NCI-H345 treated with DMSO at 0.1 percent for 48 hours (cell line): Measurements from ENCODE around the gene DNAJC4.
A peak's percentile ranks its signal among the peaks of the same experiment; 100 is the strongest.

ENCODE experiments used
- DNase-seq: peaks from one replicate; lab custom pipeline; 2025; ENCODE audit not compliant: unreplicated experiment; lab: John Stamatoyannopoulos, UW

Gene DNAJC4, protein sequence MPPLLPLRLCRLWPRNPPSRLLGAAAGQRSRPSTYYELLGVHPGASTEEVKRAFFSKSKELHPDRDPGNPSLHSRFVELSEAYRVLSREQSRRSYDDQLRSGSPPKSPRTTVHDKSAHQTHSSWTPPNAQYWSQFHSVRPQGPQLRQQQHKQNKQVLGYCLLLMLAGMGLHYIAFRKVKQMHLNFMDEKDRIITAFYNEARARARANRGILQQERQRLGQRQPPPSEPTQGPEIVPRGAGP

DNA sequence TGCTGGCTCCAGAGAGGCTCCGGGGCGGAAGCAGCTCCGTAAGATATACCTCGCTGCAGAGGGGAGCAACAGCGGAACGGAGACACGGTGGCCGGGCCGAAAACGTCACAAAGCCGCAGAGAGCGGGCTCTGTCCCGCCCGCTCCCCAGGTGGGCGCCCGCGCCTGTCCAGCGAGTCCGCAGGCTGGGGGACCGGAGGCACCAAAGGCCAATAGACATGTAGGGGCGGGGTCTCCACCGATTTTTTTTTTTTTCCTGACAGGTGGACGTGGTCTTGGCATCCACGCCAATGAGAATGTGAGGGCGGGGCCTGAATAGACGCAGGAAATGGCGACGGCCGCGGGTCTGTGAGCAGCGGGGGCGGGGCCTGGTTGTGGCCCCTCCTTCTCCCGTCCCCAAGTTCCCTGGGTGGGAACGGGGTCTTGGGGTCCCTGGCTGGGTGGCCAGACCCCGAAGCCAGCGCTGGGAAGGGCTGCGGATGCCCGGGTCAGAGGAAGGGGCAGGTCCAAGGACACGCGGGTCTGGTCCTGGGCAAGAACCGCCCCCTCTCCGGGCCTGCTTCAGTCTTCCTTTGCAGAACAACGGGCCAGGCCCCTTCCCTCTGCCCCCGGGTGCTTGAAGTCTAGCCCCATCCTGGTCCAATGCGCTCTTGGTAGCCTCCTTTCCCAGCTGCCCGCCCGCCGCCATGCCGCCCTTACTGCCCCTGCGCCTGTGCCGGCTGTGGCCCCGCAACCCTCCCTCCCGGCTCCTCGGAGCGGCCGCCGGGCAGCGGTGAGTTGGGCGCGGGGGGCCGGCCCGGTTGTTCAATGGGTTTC, at the start of gene DNAJC4:
Gene DNAJC4, plus strand, starts transcription at position 378 of the 814 bp plus-strand sequence. Its CDS starts 307 bp downstream, at position 685.
- peak; percentile 90 for DNase-seq

DNA sequence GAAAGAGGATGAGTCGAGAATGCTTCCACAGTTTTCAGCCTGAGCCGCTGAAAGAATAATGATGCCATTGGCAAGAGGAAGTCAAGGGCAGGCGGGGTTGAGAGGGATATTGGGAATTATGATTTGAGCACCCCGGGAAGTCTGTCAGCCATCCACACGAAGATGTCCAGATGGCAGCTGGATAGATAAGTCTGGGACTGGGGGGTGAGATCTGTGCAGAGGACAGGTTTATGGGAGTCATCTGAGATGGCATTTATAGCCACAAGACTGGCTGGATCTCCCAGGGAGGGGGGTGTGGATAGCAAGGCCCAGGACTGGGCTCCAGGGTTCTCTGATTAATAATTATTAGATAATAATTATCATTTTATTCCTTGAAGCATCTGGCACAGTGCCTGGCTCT, 49.5 kb upstream of the DNAJC4 start:
- no peak for DNase-seq

DNA sequence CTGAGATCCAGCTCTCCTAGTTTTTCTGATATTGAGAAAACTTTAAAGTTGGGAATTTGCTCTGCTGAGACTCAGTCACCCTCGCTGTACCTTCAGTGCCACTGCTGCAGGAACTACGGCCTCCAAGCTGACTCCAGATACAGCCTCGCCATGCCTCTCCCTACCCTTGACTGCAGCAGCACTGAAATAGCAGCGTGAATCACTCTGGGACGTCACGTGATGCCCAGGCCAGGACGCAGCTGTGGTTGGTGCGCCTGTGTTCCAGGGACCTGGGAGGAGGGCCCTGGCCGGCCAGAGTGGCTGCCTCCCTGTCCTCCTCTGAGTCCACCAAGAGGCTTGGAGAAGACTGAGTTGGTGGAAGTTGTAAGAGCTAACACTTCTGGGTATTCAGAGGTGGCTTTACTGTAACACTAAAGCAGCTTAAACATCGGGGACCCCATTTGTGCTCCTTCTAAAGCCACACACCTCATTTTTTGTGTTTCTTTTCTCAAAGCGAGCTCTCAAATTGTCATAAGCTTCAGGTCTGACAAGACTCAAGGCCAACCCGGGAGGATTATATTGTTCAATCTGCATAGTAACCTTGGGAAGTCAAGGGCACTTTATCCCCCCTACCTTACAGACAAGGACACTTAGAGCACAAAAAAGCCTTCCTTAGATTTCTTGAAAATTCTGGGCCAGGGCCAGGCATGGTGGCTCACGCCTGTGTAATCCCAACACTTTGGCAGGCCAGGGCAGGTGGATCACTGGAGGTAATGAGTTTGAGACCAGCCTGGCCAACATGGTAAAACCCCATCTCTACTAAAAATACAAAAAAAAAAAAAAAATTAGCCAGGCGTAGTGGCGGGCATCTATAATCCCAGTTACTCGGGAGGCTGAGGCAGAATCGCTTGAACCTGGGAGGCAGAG, 48.6 kb upstream of the DNAJC4 start:
- peak; percentile 22 for DNase-seq

DNA sequence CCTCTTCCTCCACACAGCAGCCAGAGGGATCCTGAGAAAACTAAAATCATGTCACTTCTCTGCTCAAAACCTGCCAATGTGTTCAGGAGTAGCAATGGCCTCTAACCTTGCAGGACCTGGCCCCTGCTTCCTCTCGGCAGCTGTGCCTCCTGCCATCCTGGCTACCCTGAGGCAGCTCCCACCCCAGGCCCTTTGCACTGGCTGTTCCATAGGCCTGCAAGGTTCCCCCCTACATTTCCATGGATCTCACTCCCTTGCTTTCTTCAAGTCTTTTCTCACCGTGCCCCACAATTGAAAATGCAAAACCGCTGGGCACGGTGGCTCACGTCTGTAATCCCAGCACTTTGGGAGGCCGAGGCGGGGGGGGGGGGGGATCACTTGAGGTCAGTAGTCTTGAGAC, 46.5 kb upstream of the DNAJC4 start:
- no peak for DNase-seq

DNA sequence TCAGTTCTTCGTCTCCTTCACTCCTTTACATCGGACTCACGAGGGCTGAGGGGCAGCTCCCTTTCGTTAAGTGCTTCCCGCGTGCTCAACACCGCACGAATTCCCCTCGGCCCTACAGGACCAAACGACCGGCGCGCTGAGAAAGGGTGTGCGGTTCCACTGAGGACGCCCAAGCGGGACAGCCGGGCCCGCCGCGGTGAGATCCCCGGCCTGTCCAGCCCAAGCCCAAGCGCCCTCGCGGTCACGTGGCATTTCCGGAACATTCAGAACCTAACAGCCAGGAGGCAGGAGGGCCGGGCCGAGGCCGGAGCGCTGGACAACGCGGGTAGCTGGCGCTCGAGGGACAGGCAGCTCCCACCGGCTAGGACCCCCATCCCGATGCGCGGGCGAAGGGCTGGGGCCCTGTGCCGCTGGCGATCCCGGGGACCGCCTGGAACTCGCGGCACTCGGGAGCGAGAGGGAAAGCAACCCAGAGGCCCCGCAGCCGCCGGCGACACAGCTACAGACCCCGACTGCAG, 45.1 kb upstream of the DNAJC4 start:
- DNase-seq, result peak; percentile 18

DNA sequence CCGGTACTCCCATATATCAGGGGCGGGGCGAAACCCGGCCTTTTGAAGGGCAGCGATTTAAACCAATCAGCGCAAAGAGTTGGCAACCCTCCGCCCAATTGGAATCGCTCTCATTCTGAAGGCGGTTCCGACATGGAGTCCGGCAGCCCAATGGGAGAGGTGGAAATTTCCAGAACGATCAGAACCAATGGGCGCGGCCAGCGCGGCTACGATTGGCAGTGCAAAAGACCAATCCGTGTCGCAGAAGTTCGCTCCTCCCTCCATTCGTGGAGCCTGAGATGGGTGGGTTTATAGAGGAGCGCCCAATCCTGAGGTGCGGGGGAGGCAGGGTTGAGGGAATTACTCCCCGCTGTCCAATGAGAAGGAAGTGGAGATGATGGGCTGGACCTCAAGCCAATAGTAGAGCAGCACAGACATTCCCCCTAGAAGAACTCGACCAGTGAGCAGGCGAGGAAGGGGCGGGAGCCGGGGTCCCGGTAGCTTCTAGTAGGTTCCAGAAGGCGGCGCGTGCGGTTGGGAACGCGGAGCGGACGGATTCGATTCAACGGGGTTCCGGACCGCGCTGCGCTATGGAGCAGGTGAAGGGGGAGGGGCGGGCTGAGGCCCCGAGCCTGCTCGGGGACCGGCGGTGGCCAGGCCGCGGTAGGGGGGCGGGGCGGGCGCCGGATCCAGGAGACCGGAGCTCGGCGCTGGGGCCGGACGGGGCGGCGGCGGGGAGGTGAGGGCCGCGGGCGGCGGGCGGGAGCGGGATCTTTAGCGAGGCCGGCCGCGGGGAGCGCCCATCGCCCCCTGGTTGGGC, 44.5 kb upstream of the DNAJC4 start, which contains the start of gene STIP1:
Gene STIP1, plus strand, starts transcription at position 479 of the 799 bp plus-strand sequence. Its CDS starts 91 bp downstream, at position 570.
- DNase-seq, result peak; percentile 99

DNA sequence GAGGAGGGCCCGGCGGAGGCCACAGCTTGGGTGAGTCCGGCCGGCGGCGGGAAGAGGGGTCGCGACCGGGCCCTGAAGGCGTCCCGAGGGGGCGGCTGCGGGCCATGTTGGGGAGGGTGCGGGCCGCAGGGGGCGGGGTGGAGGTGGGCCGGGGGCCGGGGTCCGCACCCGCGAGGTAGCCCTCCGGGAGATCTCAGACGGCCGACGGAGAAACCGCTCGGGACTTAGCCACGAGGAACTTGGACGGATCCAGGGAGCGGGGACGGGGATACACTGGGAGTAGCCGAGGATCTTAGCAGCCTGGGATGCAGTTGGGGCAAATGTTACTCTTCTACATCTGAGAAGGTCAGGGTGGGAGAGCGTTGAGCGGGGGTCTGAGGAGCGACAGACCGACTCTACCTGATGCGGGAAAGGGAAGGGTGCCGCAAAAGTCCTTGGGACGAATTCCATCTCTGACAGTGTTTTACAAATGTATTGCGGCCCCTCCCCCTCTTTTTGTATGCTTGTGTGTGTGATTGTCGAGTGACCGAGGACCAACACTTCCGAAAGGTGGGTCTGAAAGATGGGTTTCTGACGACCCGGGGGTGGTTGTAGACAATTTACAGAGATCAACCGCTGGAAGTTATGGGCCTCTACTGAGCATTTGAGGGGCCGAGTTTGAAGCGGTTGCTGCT, 43.7 kb upstream of the DNAJC4 start:
- DNase-seq, result no peak

DNA sequence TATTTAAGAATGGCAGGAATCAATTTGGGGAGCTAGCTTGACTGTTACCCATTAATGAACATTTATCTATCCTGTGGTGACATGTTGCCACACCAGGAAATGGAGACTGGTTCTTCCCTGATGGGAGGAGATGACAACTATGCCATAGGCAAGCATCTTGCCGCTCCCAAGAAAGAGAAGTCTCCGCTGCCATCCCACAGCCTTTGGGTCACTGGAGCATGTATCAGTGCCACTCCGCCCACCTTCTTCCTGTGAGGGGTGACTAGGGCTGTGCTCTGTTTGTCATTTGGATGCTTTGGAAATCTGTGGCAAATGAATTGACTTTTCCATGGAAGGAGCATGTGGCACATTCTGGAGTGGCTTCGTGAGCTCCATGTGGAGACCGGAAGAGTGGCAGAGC, 37.9 kb upstream of the DNAJC4 start:
- DNase-seq, result no peak

DNA sequence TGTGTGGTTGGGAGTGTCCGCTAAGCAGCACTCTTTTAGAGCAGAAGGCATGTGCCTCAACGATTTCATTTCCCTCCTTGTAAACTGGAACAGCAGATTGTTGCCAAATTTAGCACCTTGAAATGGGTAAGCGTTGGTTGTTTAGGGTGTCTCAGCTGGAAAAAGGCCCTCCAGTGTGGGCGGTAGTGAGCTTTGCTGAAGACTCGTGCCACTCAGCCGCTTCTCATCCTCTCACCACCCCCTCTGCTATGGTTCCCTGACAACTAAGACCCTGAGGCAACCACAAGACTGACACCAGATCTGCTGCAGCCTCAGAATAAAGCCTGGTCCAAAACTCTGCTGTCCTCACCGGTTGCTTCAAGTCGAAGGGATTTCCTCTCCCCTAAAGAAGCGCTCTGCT, 33.7 kb upstream of the DNAJC4 start:
- no peak for DNase-seq

DNA sequence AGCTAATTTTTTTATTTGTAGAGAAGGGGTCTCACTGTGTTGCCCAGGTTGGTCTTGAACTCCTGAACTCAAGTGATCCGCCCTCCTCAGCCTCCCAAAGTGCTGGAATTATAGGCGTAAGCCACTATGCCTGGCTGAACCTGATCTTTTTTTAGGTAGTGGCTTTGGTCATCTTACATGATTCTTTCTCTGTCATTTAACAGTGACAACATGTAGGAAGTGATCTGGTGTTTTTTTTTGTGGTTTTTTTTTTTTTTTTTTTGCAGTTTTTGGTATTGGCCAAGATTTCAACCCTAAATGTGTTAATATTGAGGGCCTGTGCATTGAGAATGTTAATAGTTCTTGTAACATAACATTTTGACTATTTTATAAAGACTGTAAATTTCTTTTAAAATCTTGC, 31.8 kb upstream of the DNAJC4 start:
- no peak for DNase-seq

DNA sequence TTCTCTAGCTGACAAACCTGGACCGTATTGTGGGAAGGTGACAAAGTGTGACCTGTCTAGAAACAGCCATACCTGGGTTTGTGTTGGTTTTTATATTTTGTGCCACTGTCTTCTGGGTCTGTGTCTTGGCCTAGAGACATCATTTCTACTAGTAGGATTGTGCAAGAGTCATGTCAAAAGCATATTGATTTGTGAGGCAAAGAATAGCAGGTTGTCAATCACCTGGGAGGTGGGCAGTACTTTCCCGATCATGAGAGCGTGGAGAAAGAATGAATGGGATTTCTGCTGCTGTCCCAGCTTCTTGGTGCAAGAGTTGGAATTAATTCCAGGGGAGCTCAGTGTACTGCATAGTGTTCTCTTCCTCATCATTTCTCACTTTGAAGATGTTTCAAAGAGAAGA, 28.8 kb upstream of the DNAJC4 start:
- DNase-seq, result no peak

DNA sequence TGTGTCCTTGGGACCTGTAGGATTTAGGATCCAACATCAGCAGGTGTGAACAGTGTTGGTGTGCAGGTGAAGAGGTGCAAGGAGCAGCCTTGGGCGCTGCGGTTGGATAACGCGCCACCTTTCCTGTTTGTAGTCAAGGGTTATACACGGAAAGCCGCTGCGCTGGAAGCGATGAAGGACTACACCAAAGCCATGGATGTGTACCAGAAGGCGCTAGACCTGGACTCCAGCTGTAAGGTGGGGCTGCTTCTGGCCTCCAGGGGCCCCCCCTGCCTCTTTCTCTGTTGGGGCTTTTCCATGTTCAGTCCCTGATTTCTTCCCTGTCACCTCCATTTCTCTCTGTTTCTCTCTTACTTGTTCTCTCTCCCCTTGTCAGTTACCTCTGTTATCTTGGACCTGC, 27.4 kb upstream of the DNAJC4 start:
- no peak for DNase-seq

DNA sequence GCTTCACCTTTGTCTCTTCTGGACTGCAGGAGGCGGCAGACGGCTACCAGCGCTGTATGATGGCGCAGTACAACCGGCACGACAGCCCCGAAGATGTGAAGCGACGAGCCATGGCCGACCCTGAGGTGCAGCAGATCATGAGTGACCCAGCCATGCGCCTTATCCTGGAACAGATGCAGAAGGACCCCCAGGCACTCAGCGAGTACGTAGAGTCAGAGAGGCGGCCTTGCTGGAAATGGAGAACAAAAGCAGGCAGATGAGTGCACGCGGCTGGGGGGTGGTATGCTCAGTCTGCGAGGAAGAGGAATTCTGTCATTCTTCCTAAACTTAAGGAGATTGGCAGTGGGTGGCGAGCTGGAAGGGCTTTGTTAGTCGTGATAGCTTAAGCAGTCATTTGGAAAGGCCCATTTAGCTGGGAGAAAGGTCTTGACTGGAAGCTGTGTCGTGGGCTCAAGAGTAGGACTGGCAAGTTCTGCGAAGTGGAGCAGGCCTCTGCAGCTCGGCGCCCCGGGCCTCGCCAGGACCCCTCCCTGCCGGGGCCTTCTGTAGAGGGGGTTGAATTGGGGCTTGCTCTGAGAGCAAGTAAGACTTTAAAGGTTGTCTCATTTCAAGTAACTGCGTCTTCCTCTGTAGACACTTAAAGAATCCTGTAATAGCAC, 26.8 kb upstream of the DNAJC4 start:
- DNase-seq, result no peak

DNA sequence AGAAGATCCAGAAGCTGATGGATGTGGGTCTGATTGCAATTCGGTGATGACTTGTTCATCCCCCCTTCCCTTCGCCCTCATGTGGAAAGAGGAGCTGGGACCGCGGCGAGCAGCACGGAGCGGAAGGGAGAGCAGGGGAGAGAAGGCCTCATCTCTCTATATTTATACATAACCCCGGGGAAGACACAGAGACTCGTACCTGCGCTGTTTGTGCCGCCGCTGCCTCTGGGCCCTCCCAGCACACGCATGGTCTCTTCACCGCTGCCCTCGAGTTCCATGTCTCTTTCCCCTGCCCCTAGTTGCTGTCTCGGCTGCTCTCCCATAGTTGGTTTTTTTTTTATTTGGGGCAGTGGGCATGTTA, 26.3 kb upstream of the DNAJC4 start:
- DNase-seq, result no peak

DNA sequence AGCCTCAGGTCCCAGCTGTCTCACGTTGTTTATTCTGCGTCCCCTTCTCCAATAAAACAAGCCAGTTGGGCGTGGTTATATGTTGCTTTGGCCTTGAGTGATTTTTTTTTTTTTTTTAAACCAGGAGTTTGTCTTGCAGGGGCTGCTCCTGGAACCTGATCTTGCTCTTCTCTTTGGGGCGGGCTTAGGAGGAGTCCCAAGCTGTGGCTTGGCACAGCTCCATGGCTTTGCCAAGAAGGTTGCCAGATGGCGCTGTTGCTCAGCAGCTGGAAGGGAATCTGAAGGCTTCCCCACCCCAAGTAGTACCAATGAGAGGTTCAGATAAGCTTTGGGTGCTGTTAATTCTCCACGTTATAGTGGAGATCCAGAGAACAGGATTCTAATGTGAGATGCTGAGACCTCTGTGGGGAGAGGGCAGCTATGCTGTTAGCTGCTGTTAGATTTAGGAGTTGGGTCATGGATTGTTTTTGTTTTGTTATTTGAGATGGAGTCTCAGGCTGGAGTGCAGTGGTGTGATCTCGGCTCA, 25.8 kb upstream of the DNAJC4 start:
- peak; percentile 31 for DNase-seq

DNA sequence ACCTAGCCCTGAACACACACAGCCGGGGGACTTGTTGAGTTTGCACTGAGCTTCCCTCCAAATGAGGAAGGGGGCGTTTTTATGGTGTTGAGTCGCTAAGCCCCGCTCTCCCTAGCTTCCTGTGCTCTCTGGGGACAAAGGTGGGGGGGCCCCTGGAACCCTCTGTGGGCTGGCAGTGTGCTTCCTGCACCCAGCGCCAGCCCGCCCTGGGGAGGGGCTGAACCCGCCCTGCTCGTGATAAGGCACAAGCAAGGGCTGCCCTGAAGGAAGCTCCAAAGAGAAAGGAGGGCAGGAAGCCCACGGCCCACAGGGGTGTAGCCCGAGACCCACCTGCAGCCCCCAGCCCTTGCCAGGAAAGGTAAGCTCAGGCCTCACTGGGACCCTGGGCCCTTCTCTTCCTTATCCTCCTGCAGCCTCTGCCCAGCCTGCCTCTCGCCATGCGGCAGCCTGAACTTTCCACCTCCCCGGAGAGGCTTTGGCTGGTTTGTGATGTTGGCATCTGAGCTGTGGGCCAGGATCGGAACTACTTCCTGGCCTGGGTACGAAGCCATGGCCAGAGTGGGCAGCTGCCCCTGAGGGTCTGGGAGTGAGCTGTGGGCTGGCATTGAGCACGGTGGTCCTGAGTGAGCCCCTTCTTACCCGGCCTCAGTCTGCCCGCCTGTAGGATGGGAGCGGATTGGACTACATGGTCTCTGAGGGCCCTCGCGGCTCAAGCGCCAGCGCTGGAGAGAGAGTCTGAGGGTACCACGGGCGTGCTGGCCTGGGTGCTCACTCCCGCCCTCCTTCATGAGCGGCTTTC, 23.7 kb upstream of the DNAJC4 start, which contains the start of gene FERMT3:
Gene FERMT3, plus strand, starts transcription at position 265 of the 799 bp plus-strand sequence. CDS start 644 bp downstream, outside the sequence.
- no peak for DNase-seq

DNA sequence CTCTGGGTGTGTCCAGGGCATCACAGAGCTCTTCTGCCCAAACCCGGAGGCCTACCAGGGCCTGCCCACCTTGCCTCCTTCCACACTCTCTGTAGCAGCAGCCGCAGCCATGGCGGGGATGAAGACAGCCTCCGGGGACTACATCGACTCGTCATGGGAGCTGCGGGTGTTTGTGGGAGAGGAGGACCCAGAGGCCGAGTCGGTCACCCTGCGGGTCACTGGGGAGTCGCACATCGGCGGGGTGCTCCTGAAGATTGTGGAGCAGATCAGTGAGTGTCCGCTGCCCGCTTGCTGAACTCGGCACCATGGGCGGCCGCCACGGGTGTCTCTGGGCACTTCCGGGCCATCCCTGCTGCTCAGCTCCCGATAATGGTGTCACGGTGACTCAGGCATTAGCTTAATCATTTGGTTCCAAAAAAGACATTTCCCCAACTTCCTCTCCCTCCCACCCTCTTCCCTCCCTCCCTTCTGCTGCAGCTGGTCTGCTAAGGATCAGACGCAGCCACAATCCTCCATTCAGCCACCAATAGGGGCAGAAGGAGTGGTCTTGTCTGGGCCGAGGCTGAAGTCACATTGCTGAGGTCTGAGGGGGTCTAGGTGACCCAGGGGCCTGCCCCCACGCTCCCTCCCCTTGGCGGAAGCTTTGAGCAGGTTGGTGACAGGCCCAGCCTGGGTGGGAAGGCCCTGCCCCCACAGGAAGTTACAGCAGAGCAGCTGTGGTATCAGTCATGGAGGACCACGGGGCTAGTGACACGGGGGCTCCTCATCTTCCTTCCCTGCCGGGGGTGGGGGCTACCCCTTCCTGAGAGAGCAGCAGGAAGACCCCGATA, 22.9 kb upstream of the DNAJC4 start:
- no peak for DNase-seq
